NK-92 (cell line): ENCODE results near the gene SORL1-AS1.

Experiments
- DNase-seq: peaks from one replicate; lab custom pipeline; 2025; ENCODE audit not compliant: unreplicated experiment; lab: John Stamatoyannopoulos, UW

SORL1-AS1 gene

GRCh38 chr11:121476379-121477032, 23.7 kb upstream of the SORL1-AS1 start:
- no peak for DNase-seq

- DNase-seq, result no peak
These were observed 21.9 kb upstream of the SORL1-AS1 start for GRCh38 chr11:121474680-121475079.

- no peak for DNase-seq
These were observed 20.5 kb upstream of the SORL1-AS1 start for GRCh38 chr11:121473064-121473777.

- no peak for DNase-seq
These were observed 19.5 kb upstream of the SORL1-AS1 start for GRCh38 chr11:121472312-121472711.

GRCh38 chr11:121471167-121471566, 18.4 kb upstream of the SORL1-AS1 start:
- DNase-seq, result no peak

- DNase-seq, result no peak
These were observed 17.1 kb upstream of the SORL1-AS1 start for GRCh38 chr11:121469910-121470309.

GRCh38 chr11:121467965-121468364, 15.2 kb upstream of the SORL1-AS1 start:
- no peak for DNase-seq

GRCh38 chr11:121467471-121467870, 14.7 kb upstream of the SORL1-AS1 start:
- no peak for DNase-seq

GRCh38 chr11:121466063-121466794, 13.5 kb upstream of the SORL1-AS1 start:
- DNase-seq, result no peak

- no peak for DNase-seq
These were observed 12.9 kb upstream of the SORL1-AS1 start for GRCh38 chr11:121465709-121466062.

GRCh38 chr11:121464352-121464946, 11.7 kb upstream of the SORL1-AS1 start:
- no peak for DNase-seq

- DNase-seq, result no peak
These were observed 11.0 kb upstream of the SORL1-AS1 start for GRCh38 chr11:121463689-121464335.

- no peak for DNase-seq
These were observed 9.1 kb upstream of the SORL1-AS1 start for GRCh38 chr11:121461843-121462242.

GRCh38 chr11:121460941-121461514, 8.3 kb upstream of the SORL1-AS1 start:
- no peak for DNase-seq

- DNase-seq, result no peak
These were observed 6.7 kb upstream of the SORL1-AS1 start for GRCh38 chr11:121459413-121460017.

- DNase-seq, result no peak
These were observed 5.8 kb upstream of the SORL1-AS1 start for GRCh38 chr11:121458551-121458950.

GRCh38 chr11:121456816-121457431, 4.2 kb upstream of the SORL1-AS1 start:
- no peak for DNase-seq

- DNase-seq, result no peak
These were observed 3.4 kb upstream of the SORL1-AS1 start for GRCh38 chr11:121456151-121456550.

- DNase-seq, result no peak
These were observed 2.3 kb upstream of the SORL1-AS1 start for GRCh38 chr11:121455115-121455514.
